Measurements from ENCODE around the gene CALD1. TPM values are rescaled to one million over a fixed set of nuclear protein-coding genes. Genes with fewer than 3 reads are reported as not detected.

CALD1 gene
- total RNA-seq, 1 experiment from 2014 or later: 22.1 TPM

- H3K79me2 ChIP-seq (ENCODE audit: low read length): no peaks in the 10 kb centered on the region
- H3K4me3 ChIP-seq (ENCODE audit: low read length): no peak overlapping the region
- H3K9me3 ChIP-seq (ENCODE audit: low read length): no peaks in the 10 kb centered on the region
- POLR2A ChIA-PET (ENCODE audit: unreplicated experiment): no interaction called here
- no peak overlapping the region for H3K27ac ChIP-seq (ENCODE audit: low read length)
- intact Hi-C loops (cut with micrococcal nuclease): no loop called here
- CTCF ChIA-PET: no interaction called here
- no peak for TF ChIP-seq EZH2phosphoT487 (IDR thresholded peaks at IDR 0.05; ENCODE audit: borderline replicate concordance, low read length)
- TF ChIP-seq, protein P1, sequence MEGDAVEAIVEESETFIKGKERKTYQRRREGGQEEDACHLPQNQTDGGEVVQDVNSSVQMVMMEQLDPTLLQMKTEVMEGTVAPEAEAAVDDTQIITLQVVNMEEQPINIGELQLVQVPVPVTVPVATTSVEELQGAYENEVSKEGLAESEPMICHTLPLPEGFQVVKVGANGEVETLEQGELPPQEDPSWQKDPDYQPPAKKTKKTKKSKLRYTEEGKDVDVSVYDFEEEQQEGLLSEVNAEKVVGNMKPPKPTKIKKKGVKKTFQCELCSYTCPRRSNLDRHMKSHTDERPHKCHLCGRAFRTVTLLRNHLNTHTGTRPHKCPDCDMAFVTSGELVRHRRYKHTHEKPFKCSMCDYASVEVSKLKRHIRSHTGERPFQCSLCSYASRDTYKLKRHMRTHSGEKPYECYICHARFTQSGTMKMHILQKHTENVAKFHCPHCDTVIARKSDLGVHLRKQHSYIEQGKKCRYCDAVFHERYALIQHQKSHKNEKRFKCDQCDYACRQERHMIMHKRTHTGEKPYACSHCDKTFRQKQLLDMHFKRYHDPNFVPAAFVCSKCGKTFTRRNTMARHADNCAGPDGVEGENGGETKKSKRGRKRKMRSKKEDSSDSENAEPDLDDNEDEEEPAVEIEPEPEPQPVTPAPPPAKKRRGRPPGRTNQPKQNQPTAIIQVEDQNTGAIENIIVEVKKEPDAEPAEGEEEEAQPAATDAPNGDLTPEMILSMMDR (conservative IDR thresholded peaks at IDR 0.05; ENCODE audit: low read depth, low read length): no peak
- no peaks in the 10 kb centered on the region for H3K27me3 ChIP-seq (ENCODE audit: low read length)
- no peak overlapping the region for H3K4me2 ChIP-seq (ENCODE audit: low read length)
- H3F3A ChIP-seq (ENCODE audit: low read length, unreplicated experiment): no peaks in the 10 kb centered on the region
- no peaks in the 10 kb centered on the region for H4K20me1 ChIP-seq (ENCODE audit: low read length)
- H3K9me2 ChIP-seq (replicated peaks; ENCODE audit: low read length): no peaks in the 10 kb centered on the region
- DNase-seq: no peak
- BruUV-seq (replicated peaks): no TSS peak
- H2AFZ ChIP-seq (ENCODE audit: low read length): no peak overlapping the region
- no peaks in the 10 kb centered on the region for H3K4me1 ChIP-seq (ENCODE audit: insufficient read depth, low read length)
- H3K36me3 ChIP-seq (ENCODE audit: low read depth, low read length): no peaks in the 10 kb centered on the region; the same call in 1 of the 2 replicates
- ATAC-seq: no peak
- no peak overlapping the region for H3K9ac ChIP-seq (ENCODE audit: low read length)
These were observed 20.5 kb upstream of the CALD1 start for GRCh38 chr7:134758981-134759380.

DNA sequence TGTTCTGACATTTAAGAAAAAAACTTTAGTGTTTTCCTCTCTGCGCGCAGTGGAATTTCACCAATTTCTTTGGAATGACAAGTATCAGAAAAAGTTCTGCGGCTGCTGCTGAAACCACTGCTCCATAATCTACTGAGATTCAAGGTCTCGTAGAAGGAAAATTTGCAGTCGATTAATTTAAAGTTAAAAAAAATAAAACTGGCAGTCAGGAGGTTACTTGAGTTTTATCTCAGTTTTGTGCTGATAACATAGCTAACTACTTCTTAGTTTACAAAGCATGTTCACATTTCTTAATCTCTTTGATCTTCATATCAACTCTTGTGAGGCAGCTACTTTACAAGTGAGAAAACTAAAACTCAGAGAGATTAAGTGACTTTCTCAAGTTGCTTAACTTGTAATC lies 18.2 kb upstream of the CALD1 start:
- POLR2A ChIA-PET (ENCODE audit: unreplicated experiment): interaction anchor here (0.6 kb wide), 1 partner anchor 101 kb away, joined by 5 read pairs; no protein-coding TSS in a partner anchor
- BruUV-seq (replicated peaks): no TSS peak

DNA sequence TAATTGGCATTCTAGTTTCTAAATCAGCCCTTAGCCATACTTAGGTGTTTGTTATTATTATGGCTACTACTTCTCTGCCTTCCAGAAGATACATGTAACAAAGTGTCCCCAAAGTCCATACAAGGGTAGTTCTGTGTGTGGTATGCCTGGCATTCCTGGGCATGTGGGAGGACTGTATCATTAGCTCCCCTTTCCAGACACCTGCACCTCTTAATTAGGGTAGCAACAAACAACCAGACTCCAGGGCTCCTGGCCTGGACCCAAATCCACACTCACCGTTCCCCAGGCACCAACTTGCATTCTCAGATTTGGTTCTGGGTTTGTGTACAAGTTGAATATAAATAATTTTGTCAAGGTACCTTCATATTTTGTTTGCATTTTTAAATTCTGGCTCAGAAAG lies 15.5 kb upstream of the CALD1 start:
- BruUV-seq (replicated peaks): no TSS peak
- Histone ChIP-seq H3K9me3 (ENCODE audit: low read length) (no peaks in the 10 kb centered on the region), H3F3A (ENCODE audit: low read length, unreplicated experiment) (no peaks in the 10 kb centered on the region), H3K4me2 (ENCODE audit: low read length) (no peak overlapping the region), H3K9me2 (replicated peaks; ENCODE audit: low read length) (no peaks in the 10 kb centered on the region), H3K4me3 (ENCODE audit: low read length) (no peak overlapping the region), H3K27ac (ENCODE audit: low read length) (no peak overlapping the region), H3K36me3 (ENCODE audit: low read depth, low read length) (no peaks in the 10 kb centered on the region), H3K79me2 (ENCODE audit: low read length) (no peaks in the 10 kb centered on the region), H3K9ac (ENCODE audit: low read length) (no peak overlapping the region), H3K27me3 (ENCODE audit: low read length) (no peaks in the 10 kb centered on the region), H2AFZ (ENCODE audit: low read length) (no peak overlapping the region), H4K20me1 (ENCODE audit: low read length) (no peaks in the 10 kb centered on the region), H3K4me1 (ENCODE audit: insufficient read depth, low read length) (no peaks in the 10 kb centered on the region)
- no peak for DNase-seq
- POLR2A ChIA-PET (ENCODE audit: unreplicated experiment): no interaction called here
- intact Hi-C loops (cut with micrococcal nuclease): no loop called here
- TF ChIP-seq, protein P1 (conservative IDR thresholded peaks at IDR 0.05; ENCODE audit: low read depth, low read length): no peak
- TF ChIP-seq EZH2 (IDR thresholded peaks at IDR 0.05; ENCODE audit: low read length, unreplicated experiment): no peak
- TF ChIP-seq EZH2phosphoT487 (IDR thresholded peaks at IDR 0.05; ENCODE audit: borderline replicate concordance, low read length): no peak
- no peak for ATAC-seq
- CTCF ChIA-PET: no interaction called here

More for the DNA sequence above, 18.2 kb upstream of the CALD1 start:
- intact Hi-C loops (cut with micrococcal nuclease): no loop called here
- Histone ChIP-seq H3K4me2 (ENCODE audit: low read length) (no peak overlapping the region), H3K9ac (ENCODE audit: low read length) (no peak overlapping the region), H3K9me2 (replicated peaks; ENCODE audit: low read length) (no peaks in the 10 kb centered on the region), H3K9me3 (ENCODE audit: low read length) (no peaks in the 10 kb centered on the region), H3K4me1 (ENCODE audit: insufficient read depth, low read length) (no peaks in the 10 kb centered on the region), H3K27me3 (ENCODE audit: low read length) (no peaks in the 10 kb centered on the region), H3F3A (ENCODE audit: low read length, unreplicated experiment) (no peaks in the 10 kb centered on the region), H3K79me2 (ENCODE audit: low read length) (no peaks in the 10 kb centered on the region), H3K27ac (ENCODE audit: low read length) (no peak overlapping the region), H3K4me3 (ENCODE audit: low read length) (no peak overlapping the region), H2AFZ (ENCODE audit: low read length) (no peak overlapping the region), H3K36me3 (ENCODE audit: low read depth, low read length) (no peaks in the 10 kb centered on the region), H4K20me1 (ENCODE audit: low read length) (no peaks in the 10 kb centered on the region)
- DNase-seq: no peak
- CTCF ChIA-PET: no interaction called here
- ATAC-seq: no peak
- no peak for TF ChIP-seq EZH2 (IDR thresholded peaks at IDR 0.05; ENCODE audit: low read length, unreplicated experiment)
- TF ChIP-seq, protein P1 (conservative IDR thresholded peaks at IDR 0.05; ENCODE audit: low read depth, low read length): no peak
- no peak for TF ChIP-seq EZH2phosphoT487 (IDR thresholded peaks at IDR 0.05; ENCODE audit: borderline replicate concordance, low read length)

Data from PC-3 (cell line).